Calu3 (cell line): ENCODE measurements around the gene IGSF9. TPM values are rescaled to one million over a fixed set of nuclear protein-coding genes. Genes with fewer than 3 reads are reported as not detected.
"Not testable (repeated sequence)": the region's sequence is repeated elsewhere in the genome, so short reads cannot be mapped to it uniquely, and the experiment has no call there.

Source experiments
- BruUV-seq: library from RNA; stranded (reverse); fragments of 400-500 nt; replicated peaks from 2 replicates; lab custom pipeline; 2021; lab: Mats Ljungman, UMichigan
- CTCF ChIA-PET: fragments of 300-600 bp; sonication (Branson Sonifier 250); formaldehyde crosslinking; loops from one replicate; lab custom pipeline; 2022; ENCODE audit warnings: antibody characterized with exemption; lab: Charles Lee
- DNase-seq: peaks from one replicate; pipeline ENCODE4 v3.0.0; 2022
- H3K27ac Mint-ChIP-seq: one replicate; pipeline ENCODE4 v1.8.0; 2022; ENCODE audit warnings: mixed read lengths; ENCODE audit not compliant: unreplicated experiment
- H3K27me3 Mint-ChIP-seq: one replicate; pipeline ENCODE4 v1.8.0; 2022; ENCODE audit warnings: mixed read lengths; ENCODE audit not compliant: unreplicated experiment
- H3K36me3 Mint-ChIP-seq: one replicate; pipeline ENCODE4 v1.8.0; 2022; ENCODE audit warnings: mild to moderate bottlenecking, moderate library complexity, mixed read lengths; ENCODE audit not compliant: insufficient read depth, unreplicated experiment
- H3K4me1 Mint-ChIP-seq: one replicate; pipeline ENCODE4 v1.8.0; 2022; ENCODE audit warnings: mild to moderate bottlenecking, low read depth, mixed read lengths; ENCODE audit not compliant: unreplicated experiment
- H3K4me3 Mint-ChIP-seq: one replicate; pipeline ENCODE4 v1.8.0; 2022; ENCODE audit warnings: mild to moderate bottlenecking, low read depth, moderate library complexity, mixed read lengths; ENCODE audit not compliant: unreplicated experiment
- H3K9me3 Mint-ChIP-seq: one replicate; pipeline ENCODE4 v1.8.0; 2022; ENCODE audit warnings: low read depth, mixed read lengths; ENCODE audit not compliant: unreplicated experiment
- intact Hi-C: fragments of 100-400 bp; cut with micrococcal nuclease; formaldehyde crosslinking; loops from one replicate; pipeline ENCODE4 v1.10.0; 2022; ENCODE audit not compliant: unreplicated experiment
- total RNA-seq: library from RNA; stranded (reverse); gene quantifications from 2 replicates; pipeline ENCODE4 v1.2.3, GENCODE V29; 2022
- TF ChIP-seq, protein P1 (sequence below): fragments of 200-600 bp; IDR thresholded peaks from one replicate; pipeline ENCODE4 v1.8.0; 2022; ENCODE audit warnings: antibody characterized with exemption; ENCODE audit not compliant: unreplicated experiment

IGSF9 gene
- total RNA-seq, 1 experiment from 2014 or later = 7.6 TPM

DNA sequence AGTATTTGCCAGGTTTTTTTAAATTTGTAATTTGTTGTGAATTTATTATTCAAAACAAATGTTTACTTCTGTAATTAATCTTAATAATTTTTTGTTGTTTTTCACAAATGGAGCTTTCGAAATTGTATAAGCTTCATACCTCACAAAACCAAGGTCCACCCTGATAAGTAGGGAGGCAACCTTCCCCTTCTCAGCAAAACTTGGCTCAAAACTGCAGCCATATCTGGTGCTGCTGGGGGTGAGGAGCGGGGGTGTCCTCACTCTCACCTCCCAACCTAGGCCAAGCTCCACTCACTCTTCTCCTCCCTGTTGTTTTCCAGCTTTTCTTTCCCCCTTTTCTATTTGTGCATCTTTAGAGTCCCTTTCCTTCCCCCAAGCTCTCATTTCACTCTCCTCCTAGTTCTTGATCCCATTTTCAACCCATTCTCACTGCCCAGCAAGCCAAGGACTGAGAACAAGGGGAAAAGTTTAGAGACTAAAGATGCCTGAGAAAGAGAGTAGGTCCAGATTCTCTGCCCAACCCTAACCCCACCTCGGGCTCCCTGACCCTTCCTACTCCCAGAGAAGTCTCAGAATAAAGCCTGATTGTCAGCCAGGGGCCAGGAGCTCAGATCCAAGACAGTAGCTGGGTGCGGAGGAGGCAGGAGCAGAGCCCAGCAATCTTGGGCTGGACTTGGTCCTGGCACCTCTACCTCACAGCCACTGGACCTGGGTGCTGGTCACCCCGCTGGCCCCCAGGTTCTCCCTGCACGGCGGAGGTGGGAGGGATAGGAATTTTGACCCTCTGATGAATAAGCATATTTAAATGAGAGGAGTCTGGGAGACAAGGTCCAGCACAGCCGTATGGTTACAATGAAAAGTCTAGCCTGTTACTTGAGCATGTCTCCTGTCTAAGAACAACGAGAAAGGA, 37.1 kb downstream of the IGSF9 start:
- Mint-ChIP-seq H3K36me3 (peaks cover 26% of the 10 kb centered on the region), H3K4me1 (peaks cover 67% of the 10 kb centered on the region), H3K9me3 (no peaks in the 10 kb centered on the region), H3K27ac (peak overlapping the region; percentile 100), H3K27me3 (no peaks in the 10 kb centered on the region), H3K4me3 (no peak overlapping the region)
- TF ChIP-seq, protein P1, sequence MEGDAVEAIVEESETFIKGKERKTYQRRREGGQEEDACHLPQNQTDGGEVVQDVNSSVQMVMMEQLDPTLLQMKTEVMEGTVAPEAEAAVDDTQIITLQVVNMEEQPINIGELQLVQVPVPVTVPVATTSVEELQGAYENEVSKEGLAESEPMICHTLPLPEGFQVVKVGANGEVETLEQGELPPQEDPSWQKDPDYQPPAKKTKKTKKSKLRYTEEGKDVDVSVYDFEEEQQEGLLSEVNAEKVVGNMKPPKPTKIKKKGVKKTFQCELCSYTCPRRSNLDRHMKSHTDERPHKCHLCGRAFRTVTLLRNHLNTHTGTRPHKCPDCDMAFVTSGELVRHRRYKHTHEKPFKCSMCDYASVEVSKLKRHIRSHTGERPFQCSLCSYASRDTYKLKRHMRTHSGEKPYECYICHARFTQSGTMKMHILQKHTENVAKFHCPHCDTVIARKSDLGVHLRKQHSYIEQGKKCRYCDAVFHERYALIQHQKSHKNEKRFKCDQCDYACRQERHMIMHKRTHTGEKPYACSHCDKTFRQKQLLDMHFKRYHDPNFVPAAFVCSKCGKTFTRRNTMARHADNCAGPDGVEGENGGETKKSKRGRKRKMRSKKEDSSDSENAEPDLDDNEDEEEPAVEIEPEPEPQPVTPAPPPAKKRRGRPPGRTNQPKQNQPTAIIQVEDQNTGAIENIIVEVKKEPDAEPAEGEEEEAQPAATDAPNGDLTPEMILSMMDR = no peak
- CTCF ChIA-PET = interaction anchor here (0.6 to 1.1 kb wide), 2 partner anchors 15 kb away, joined by 3 to 5 read pairs; no protein-coding TSS in a partner anchor
- DNase-seq = no peak
- intact Hi-C loops = no loop called here
- no TSS peak for BruUV-seq

DNA sequence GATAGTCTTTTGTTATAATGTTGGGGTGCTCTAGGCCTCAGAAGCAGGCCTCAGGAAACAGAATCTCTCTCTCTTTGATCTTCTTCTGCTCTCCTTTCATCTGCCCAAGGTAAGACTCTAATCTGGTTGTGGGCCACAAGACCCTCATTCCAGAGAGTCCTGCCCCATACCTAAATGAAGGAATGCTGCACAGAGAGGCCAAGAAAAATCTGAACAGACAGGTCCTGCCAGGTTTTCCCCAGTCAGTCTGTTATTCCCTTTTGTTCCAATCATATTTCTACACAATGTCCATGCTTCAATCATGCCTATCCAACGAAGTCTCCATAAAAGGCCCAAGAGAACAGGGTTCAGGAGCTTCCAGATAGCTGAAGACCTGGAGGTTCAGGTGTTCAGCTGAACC, 38.5 kb downstream of the IGSF9 start:
- H3K27ac Mint-ChIP-seq = peak overlapping the region; percentile 68
- intact Hi-C loops = no loop called here

DNA sequence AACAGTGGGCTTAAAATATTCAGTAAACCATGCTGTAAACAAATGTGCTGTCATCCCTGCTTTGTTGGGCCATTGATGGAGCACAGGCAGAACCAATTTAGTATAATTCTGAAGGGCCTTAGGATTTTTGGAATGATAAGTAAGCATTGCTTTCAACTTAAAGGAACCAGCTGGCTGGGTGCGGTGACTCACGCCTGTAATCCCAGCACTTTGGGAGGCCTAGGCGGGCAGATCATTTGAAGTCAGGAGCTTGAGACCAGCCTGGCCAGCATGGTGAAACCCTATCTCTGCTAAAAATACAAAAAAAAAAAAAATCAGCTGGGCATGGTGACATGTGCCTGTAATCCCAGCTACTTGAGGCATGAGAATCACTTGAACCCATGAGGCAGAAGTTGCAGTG, 41.4 kb downstream of the IGSF9 start:
- not testable (repeated sequence) for BruUV-seq
- CTCF ChIA-PET = interaction anchor here (0.7 kb wide), 1 partner anchor 1270 kb away, joined by 3 read pairs; no protein-coding TSS in a partner anchor

More for the DNA sequence above, 38.5 kb downstream of the IGSF9 start:
- TF ChIP-seq, protein P1 = no peak
- CTCF ChIA-PET = no interaction called here
- Mint-ChIP-seq H3K36me3 (peaks cover 18% of the 10 kb centered on the region), H3K27me3 (no peaks in the 10 kb centered on the region), H3K9me3 (no peaks in the 10 kb centered on the region), H3K4me1 (peaks cover 55% of the 10 kb centered on the region), H3K4me3 (peak overlapping the region; percentile 4)
- no TSS peak for BruUV-seq
- DNase-seq = peak; percentile 54

DNA sequence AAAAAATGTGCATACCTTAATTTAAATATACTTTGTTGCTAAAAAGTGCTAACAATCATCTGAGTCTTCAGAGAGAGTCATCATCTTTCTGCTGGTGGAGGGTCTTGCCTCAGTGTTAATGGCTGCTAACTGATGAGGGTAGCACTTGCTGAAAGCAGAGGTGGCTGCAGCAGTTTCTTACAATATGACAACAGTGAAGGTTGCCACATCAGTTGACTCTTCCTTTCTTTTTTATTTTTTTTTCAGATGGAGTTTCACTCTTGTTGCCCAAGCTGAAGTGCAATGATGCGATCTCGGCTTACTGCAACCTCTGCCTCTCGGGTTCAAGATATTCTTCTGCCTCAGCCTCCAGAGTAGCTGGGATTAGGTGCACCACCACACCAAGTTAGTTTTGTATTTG, 42.9 kb downstream of the IGSF9 start:
- Mint-ChIP-seq H3K9me3 (no peaks in the 10 kb centered on the region), H3K36me3 (peaks cover 18% of the 10 kb centered on the region), H3K27me3 (no peaks in the 10 kb centered on the region), H3K4me1 (peaks cover 44% of the 10 kb centered on the region), H3K4me3 (no peak overlapping the region), H3K27ac (no peak overlapping the region)
- TF ChIP-seq, protein P1 = no peak
- intact Hi-C loops = no loop called here
- CTCF ChIA-PET = no interaction called here
- no TSS peak for BruUV-seq
- DNase-seq = no peak

More for the DNA sequence above, 41.4 kb downstream of the IGSF9 start:
- H3K36me3 Mint-ChIP-seq = peaks cover 18% of the 10 kb centered on the region
- peaks cover 55% of the 10 kb centered on the region for H3K4me1 Mint-ChIP-seq
- H3K27me3 Mint-ChIP-seq, H3K4me3 Mint-ChIP-seq, DNase-seq, H3K9me3 Mint-ChIP-seq, H3K27ac Mint-ChIP-seq, intact Hi-C loops: not testable (repeated sequence)
